Lower leg skin (tissue), 3 donors: Measurements from ENCODE around the gene NAALADL2.

ENCODE experiments used
- POLR2A ChIP-seq, 2 donors: fragments of 450-650 bp; IDR thresholded peaks; one replicate each; pipeline ENCODE4 v1.6.1; 2016 to 2017; ENCODE audit warnings: antibody characterized with exemption in 2 of 2, mild to moderate bottlenecking in 1 of 2, moderate library complexity in 1 of 2
- TF ChIP-seq, protein P1 (sequence below), 3 donors: fragments of 450-650 bp; IDR thresholded peaks; one replicate each; pipeline ENCODE4 v1.5.1; 2016; ENCODE audit warnings: antibody characterized with exemption in 3 of 3, mild to moderate bottlenecking in 3 of 3, moderate library complexity in 2 of 3

DNA sequence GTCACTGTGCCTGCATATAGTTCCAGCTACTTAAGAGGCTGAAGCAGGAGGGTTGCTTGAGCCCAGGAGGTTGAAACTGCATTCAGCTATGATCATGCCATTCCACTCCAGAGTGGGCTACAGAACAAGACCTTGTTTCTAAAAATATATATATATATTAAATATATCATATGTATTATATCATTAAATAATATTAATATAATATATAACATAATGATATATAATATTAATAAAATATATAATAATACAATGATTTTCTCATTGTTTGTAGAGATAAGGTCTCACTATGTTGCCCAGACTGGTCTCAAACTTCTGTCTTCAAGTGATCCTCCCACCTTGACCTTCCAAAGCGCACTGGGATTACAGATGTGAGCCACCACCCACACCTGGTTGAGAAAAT is 101.8 kb downstream of the NAALADL2 start:
- TF ChIP-seq, protein P1, sequence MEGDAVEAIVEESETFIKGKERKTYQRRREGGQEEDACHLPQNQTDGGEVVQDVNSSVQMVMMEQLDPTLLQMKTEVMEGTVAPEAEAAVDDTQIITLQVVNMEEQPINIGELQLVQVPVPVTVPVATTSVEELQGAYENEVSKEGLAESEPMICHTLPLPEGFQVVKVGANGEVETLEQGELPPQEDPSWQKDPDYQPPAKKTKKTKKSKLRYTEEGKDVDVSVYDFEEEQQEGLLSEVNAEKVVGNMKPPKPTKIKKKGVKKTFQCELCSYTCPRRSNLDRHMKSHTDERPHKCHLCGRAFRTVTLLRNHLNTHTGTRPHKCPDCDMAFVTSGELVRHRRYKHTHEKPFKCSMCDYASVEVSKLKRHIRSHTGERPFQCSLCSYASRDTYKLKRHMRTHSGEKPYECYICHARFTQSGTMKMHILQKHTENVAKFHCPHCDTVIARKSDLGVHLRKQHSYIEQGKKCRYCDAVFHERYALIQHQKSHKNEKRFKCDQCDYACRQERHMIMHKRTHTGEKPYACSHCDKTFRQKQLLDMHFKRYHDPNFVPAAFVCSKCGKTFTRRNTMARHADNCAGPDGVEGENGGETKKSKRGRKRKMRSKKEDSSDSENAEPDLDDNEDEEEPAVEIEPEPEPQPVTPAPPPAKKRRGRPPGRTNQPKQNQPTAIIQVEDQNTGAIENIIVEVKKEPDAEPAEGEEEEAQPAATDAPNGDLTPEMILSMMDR (IDR thresholded peaks at IDR 0.05) = no peak
- TF ChIP-seq POLR2A (IDR thresholded peaks at IDR 0.05) = no peak
